Measurements from ENCODE around the gene ANKRD63.

ANKRD63 gene

GRCh38 chr15:40313531-40314398 lies 30.9 kb upstream of the ANKRD63 start:
- peak; percentile 46 for DNase-seq

- DNase-seq: no peak
Observed at GRCh38 chr15:40312370-40313158, 29.7 kb upstream of the ANKRD63 start.

- no peak for DNase-seq
Observed at GRCh38 chr15:40310993-40311392, 28.1 kb upstream of the ANKRD63 start.

- DNase-seq: peak; percentile 12
Observed at GRCh38 chr15:40310001-40310959, 27.4 kb upstream of the ANKRD63 start.

- no peak for DNase-seq
Observed at GRCh38 chr15:40309344-40309862, 26.5 kb upstream of the ANKRD63 start.

GRCh38 chr15:40307421-40308211 lies 24.8 kb upstream of the ANKRD63 start, which contains the start of gene PLCB2:
Gene PLCB2 (minus strand): TSS chr15:40307935. CDS start chr15:40307672, 263 bp downstream.
- DNase-seq: no peak

GRCh38 chr15:40306908-40307307 lies 24.0 kb upstream of the ANKRD63 start:
- no peak for DNase-seq

- DNase-seq: no peak
Observed at GRCh38 chr15:40306371-40306770, 23.5 kb upstream of the ANKRD63 start.

DNA sequence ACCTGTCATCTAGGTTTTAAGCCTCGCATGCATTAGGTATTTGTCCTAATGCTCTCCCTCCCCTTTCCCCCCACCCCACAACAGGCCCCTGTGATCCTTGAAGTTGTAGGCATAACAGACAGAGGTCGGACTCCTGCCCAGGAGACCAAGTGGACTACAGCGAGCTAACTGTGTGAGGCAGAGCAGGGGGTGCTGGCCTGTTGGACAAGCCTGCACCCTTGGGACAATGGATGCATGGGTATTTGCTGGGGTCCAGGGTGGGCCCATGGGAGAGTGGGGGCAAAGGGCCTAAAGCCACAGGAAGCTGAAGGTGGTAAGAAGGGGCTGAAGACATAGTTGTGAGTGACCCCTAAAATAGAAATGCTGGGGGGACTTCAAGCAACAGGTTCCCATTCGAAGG lies 22.4 kb upstream of the ANKRD63 start:
- no peak for DNase-seq

DNA sequence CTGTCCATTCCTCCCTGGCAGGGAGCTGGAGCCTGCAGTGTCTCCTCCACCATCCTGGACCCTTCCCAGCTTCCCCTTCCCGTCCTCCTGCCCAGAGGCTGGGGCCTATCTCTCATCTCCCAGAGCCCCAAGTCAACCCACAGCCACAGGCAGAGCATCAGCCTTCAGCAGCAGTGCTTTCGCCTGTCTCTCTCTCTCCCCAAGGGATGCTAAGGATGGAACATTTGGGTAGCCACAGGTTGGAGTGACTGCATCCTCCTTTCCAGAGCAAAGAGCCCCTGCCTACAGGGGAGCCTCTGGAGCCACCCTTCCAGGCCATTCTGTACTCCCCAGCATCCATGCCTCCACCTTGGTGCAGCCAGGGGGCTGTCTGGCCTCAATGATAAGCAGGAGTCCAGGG lies 20.7 kb upstream of the ANKRD63 start:
- no peak for DNase-seq

DNA sequence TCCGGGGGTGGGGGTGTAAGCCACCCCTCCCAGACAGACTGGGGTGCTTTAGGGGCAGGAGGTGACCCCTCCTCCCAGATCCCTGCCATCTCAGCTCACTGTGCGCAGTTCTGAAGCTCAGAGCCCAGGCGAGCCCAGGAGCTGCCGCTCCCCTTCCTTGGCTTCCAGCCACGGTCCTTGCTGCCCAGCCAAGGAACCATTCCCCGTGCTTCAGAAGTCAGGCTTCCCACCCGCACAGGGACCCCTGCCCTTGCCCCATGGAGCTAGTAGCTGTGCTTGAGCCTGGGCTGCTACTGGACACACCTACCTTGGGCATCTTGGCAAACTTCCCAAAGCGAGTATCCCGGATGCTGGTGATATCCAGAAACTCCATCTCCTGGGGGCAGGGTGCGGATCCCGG lies 20.1 kb upstream of the ANKRD63 start:
- DNase-seq: no peak

- no peak for DNase-seq
Observed at GRCh38 chr15:40302288-40302886, 19.5 kb upstream of the ANKRD63 start.

DNA sequence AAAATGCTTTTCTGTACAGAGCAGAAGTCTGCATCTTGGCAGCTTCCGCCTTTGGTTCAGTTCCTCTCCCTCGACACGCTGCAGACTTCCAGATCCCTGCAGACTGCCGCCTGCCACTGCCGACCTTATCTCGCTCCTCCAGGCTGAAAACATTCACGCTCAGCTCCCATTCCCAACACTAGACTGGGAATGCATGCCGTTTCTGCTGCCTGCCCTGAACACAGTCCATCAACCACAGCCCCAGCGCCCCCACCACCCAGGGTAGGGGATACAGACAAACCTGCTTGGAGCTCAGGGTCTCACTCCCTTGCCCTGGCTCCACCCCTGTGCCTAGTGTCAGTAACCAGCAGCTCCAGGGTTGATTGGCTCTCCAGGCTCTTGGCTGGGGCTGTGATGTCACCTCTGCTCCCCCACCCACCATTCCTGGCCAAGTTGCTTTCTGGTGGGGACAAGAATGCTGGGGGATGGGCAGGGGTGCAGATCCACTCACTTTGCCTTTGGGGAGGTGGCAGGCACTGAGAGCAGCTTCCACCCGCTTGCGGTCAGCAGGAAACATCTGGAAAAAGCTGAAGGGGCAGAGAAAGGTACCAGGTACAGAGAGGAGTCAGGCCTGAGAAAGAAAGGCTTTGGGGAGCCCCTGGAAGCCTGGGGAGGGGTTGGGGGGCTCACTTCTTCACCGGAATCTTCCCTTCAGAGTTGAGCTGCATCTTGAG lies 18.8 kb upstream of the ANKRD63 start:
- no peak for DNase-seq

GRCh38 chr15:40300771-40301170 lies 17.9 kb upstream of the ANKRD63 start:
- DNase-seq: no peak

GRCh38 chr15:40300367-40300766 lies 17.5 kb upstream of the ANKRD63 start:
- DNase-seq: no peak

DNA sequence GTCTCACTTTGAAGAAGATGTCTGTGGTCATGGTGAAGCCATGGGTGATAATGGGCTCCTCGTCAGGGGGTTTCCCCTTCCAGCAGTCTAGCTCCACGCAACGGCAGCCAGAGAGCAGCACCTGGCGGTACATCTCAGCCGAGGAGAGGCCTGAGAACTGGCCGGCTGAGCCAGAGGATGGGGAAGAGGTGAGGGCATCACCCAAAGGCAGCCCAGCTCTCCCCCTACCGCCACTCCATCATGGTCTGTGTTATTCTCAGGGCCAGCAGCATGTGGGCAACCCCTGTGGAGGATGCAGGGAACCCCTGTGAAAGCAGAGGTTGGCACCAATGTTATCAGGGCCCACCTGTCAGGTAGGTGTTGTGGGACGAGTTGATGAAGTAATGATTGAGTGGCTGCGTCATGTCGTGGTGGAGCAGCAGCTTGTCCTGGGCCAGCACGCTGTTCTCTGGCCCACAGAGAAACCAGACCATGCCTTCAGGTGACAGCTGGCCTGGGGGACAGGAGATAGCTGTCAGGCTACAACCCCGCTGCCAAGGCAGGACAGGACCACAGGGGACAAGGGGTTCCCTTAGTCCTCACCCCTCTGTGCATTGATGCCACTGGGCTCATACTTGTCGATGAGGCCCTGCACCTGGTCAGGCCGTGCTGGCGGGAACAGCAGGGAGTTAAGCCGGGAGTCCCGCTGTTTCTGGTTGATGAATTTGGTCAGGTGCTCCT lies 15.5 kb upstream of the ANKRD63 start:
- no peak for DNase-seq

- DNase-seq: no peak
Observed at GRCh38 chr15:40297356-40297755, 14.5 kb upstream of the ANKRD63 start.

- no peak for DNase-seq
Observed at GRCh38 chr15:40296561-40297230, 13.8 kb upstream of the ANKRD63 start.

DNA sequence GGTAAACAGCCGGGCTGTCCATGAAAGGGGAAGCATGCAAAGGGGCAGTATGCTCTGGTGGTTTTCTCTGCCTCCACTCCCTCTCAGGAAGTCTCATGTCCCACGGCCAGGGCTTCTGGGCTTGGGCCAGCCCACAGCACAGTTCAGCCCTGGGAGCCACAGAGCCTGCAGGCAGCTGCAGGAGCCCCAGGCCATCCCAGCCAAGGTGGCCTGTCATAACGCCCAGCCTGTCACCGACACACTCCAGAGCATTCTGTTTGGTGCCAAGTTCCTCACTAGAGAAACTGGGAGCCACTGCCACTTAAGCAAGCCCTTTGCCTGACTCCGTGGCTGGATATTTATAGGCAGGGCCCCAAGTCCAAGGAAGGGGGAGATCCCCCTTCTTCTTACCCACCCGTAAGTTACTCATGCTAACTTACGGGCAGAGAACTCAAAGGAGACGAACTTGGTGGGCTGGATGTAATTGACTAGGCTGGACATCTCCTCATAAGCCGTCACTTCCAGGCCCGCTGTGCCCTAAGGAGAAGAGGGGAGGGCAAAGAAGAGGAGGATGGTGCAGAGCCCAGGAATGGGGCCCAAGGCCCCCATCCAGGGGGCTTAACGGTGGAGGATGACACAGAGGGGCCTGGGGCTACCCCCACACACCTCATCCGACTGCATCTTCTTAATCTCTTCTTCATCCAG lies 13.2 kb upstream of the ANKRD63 start:
- no peak for DNase-seq

Measured in NCI-H774 (cell line).